ENCODE data around the gene ME3. TPM values are rescaled to one million over a fixed set of nuclear protein-coding genes. Genes with fewer than 3 reads are reported as not detected.

The ME3 gene
- total RNA-seq, 1 experiment from 2014 or later = 0.30 TPM

DNA sequence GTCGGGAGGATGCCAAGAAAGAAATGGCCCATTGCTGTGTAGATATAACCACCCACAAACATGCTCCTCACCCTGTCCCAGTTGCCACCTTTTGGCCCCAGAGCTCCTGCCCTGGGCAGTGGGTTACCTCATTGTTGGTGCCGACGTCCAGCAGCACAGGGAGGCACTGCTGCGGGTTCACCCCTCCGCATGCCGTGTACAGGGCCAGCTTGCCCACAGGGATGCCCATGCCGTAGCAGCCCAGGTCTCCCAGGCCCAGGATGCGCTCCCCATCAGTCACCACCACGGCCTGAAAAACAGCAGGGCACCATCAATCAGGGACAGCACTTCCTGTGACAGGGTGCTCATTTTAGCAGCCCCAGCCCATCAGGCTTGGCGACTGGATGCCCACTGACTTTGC, 174.6 kb downstream of the ME3 start:
- TF ChIP-seq, protein P1, sequence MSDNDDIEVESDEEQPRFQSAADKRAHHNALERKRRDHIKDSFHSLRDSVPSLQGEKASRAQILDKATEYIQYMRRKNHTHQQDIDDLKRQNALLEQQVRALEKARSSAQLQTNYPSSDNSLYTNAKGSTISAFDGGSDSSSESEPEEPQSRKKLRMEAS (IDR thresholded peaks at IDR 0.05) = no peak
- TF ChIP-seq, protein P2, sequence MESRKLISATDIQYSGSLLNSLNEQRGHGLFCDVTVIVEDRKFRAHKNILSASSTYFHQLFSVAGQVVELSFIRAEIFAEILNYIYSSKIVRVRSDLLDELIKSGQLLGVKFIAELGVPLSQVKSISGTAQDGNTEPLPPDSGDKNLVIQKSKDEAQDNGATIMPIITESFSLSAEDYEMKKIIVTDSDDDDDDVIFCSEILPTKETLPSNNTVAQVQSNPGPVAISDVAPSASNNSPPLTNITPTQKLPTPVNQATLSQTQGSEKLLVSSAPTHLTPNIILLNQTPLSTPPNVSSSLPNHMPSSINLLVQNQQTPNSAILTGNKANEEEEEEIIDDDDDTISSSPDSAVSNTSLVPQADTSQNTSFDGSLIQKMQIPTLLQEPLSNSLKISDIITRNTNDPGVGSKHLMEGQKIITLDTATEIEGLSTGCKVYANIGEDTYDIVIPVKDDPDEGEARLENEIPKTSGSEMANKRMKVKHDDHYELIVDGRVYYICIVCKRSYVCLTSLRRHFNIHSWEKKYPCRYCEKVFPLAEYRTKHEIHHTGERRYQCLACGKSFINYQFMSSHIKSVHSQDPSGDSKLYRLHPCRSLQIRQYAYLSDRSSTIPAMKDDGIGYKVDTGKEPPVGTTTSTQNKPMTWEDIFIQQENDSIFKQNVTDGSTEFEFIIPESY (IDR thresholded peaks at IDR 0.05; ENCODE audit: extremely low read depth, insufficient replicate concordance, low read length) = no peak
- TF ChIP-seq SP1 (IDR thresholded peaks at IDR 0.05; ENCODE audit: low read depth) (no peak), SRF (IDR thresholded peaks at IDR 0.05; ENCODE audit: low read depth) (no peak), CTCF (IDR thresholded peaks at IDR 0.05 in 2 of 3, conservative IDR thresholded peaks at IDR 0.05 in 1 of 3; ENCODE audit: borderline replicate concordance in 1 of 3, insufficient read depth in 1 of 3, low read depth in 2 of 3, low read length in 2 of 3) (no peak), CEBPB (IDR thresholded peaks at IDR 0.05; ENCODE audit: low read depth) (no peak), ELF1 (IDR thresholded peaks at IDR 0.05; ENCODE audit: borderline replicate concordance, low read depth) (no peak), ZFX (IDR thresholded peaks at IDR 0.05) (no peak), SIN3A (IDR thresholded peaks at IDR 0.05; ENCODE audit: low read depth) (no peak), ZNF274 (IDR thresholded peaks at IDR 0.05; ENCODE audit: low read depth, low read length) (no peak), EGR1 (IDR thresholded peaks at IDR 0.05; ENCODE audit: low read depth) (no peak), FOSL1 (IDR thresholded peaks at IDR 0.05; ENCODE audit: low read depth) (no peak), CBX3 (IDR thresholded peaks at IDR 0.05; ENCODE audit: low read depth) (no peak), YY1 (IDR thresholded peaks at IDR 0.05; ENCODE audit: extremely low read depth, insufficient replicate concordance, low read depth, low read length) (no peak), POLR2A (IDR thresholded peaks at IDR 0.05; ENCODE audit: borderline replicate concordance, extremely low read depth, insufficient read depth, insufficient read length) (no peak), EZH2 (IDR thresholded peaks at IDR 0.05) (no peak)
- TF ChIP-seq, protein P3, sequence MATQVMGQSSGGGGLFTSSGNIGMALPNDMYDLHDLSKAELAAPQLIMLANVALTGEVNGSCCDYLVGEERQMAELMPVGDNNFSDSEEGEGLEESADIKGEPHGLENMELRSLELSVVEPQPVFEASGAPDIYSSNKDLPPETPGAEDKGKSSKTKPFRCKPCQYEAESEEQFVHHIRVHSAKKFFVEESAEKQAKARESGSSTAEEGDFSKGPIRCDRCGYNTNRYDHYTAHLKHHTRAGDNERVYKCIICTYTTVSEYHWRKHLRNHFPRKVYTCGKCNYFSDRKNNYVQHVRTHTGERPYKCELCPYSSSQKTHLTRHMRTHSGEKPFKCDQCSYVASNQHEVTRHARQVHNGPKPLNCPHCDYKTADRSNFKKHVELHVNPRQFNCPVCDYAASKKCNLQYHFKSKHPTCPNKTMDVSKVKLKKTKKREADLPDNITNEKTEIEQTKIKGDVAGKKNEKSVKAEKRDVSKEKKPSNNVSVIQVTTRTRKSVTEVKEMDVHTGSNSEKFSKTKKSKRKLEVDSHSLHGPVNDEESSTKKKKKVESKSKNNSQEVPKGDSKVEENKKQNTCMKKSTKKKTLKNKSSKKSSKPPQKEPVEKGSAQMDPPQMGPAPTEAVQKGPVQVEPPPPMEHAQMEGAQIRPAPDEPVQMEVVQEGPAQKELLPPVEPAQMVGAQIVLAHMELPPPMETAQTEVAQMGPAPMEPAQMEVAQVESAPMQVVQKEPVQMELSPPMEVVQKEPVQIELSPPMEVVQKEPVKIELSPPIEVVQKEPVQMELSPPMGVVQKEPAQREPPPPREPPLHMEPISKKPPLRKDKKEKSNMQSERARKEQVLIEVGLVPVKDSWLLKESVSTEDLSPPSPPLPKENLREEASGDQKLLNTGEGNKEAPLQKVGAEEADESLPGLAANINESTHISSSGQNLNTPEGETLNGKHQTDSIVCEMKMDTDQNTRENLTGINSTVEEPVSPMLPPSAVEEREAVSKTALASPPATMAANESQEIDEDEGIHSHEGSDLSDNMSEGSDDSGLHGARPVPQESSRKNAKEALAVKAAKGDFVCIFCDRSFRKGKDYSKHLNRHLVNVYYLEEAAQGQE (IDR thresholded peaks at IDR 0.05; ENCODE audit: low read depth) = no peak
- TF ChIP-seq, protein P4, sequence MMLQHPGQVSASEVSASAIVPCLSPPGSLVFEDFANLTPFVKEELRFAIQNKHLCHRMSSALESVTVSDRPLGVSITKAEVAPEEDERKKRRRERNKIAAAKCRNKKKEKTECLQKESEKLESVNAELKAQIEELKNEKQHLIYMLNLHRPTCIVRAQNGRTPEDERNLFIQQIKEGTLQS (IDR thresholded peaks at IDR 0.05) = no peak
- Histone ChIP-seq H3K79me2 (ENCODE audit: insufficient read depth, low read length) (no peaks in the 10 kb centered on the region), H4K20me1 (ENCODE audit: insufficient read depth) (no peaks in the 10 kb centered on the region), H3K4me1 (ENCODE audit: control insufficient read depth in 1 of 2, insufficient read depth in 2 of 2, low read length in 2 of 2) (no peaks in the 10 kb centered on the region; a peak in 1 of 4 replicates), H3K27me3 (ENCODE audit: insufficient read depth, low read length) (no peaks in the 10 kb centered on the region), H3K4me2 (ENCODE audit: low read length) (no peak overlapping the region), H3K9ac (ENCODE audit: low read length) (no peak overlapping the region), H3K9me2 (ENCODE audit: insufficient read depth) (no peaks in the 10 kb centered on the region), H2AFZ (ENCODE audit: low read depth, low read length, poor library complexity, severe bottlenecking) (no peak overlapping the region), H3K27ac (ENCODE audit: low read depth, low read length) (no peak overlapping the region), H3K9me3 (ENCODE audit: control insufficient read depth in 1 of 2, insufficient read depth in 1 of 2, low read depth in 1 of 2, low read length in 2 of 2) (no peaks in the 10 kb centered on the region), H3K36me3 (ENCODE audit: control insufficient read depth in 1 of 2, insufficient read depth in 2 of 2, low read length in 2 of 2) (no peaks in the 10 kb centered on the region), H3K4me3 (replicated peaks in 1 of 2; ENCODE audit: low read depth in 1 of 2, low read length in 2 of 2) (no peak overlapping the region)
- intact Hi-C loops (cut with micrococcal nuclease) = no loop called here
- CTCF ChIA-PET = no interaction called here
- DNase-seq (ENCODE audit: low read depth, low spot score) (no peak), ATAC-seq (no peak)
- no TSS peak for BruUV-seq (replicated peaks)
- RAD21 ChIA-PET (ENCODE audit: low non-redundant PET in 1 of 2, low total read pairs in 2 of 2, uncharacterized antibody in 2 of 2, unreplicated experiment in 2 of 2) = no interaction called here
- POLR2A ChIA-PET = interaction anchor here (1.6 kb wide), 1 partner anchor 13 kb away, joined by 3 read pairs; no protein-coding TSS in a partner anchor

Measured in HCT116 (cell line).